Endothelial cell of umbilical vein (primary cell): Measurements from ENCODE around the gene TIMP4. TPM values are rescaled to one million over a fixed set of nuclear protein-coding genes. Genes with fewer than 3 reads are reported as not detected.

Experiments
- BruUV-seq: library from RNA; stranded (reverse); fragments of 400-500 nt; replicated peaks from 2 replicates; lab custom pipeline; 2021; lab: Mats Ljungman, UMichigan
- CTCF ChIA-PET: fragments of 300-600, 350-600 bp; sonication (Branson Sonifier 250); formaldehyde crosslinking; loops from one replicate; lab custom pipeline; 2021; ENCODE audit warnings: antibody characterized with exemption, inconsistent platforms; lab: Charles Lee
- POLR2A ChIA-PET: fragments of 300-600, 350-600 bp; sonication (Branson Sonifier 250); formaldehyde crosslinking; loops from one replicate; lab custom pipeline; 2021; ENCODE audit warnings: antibody characterized with exemption, inconsistent platforms; lab: Charles Lee
- DNase-seq: peaks from one replicate; pipeline ENCODE4 v3.0.0-alpha.2; 2011; ENCODE audit warnings: low read depth, low spot score
- FAIRE-seq: peaks from 2 replicates; lab custom pipeline; 2011; peaks lifted over from hg19 to GRCh38; lab: Jason Lieb, UNC
- H2AFZ ChIP-seq: 2 replicates; pipeline ENCODE4 v1.6.0; 2012; ENCODE audit warnings: low read depth, low read length, control low read depth, inconsistent platforms
- H3K27ac ChIP-seq: 2 replicates; pipeline ENCODE4 v1.5.1; 2011; ENCODE audit warnings: low read depth, mild to moderate bottlenecking, control low read depth, low read length, moderate library complexity; ENCODE audit not compliant: insufficient read depth
- H3K27me3 ChIP-seq, 2 experiments: 2 replicates each; pipeline versions ENCODE4 v1.6.0 to v1.6.1; 2011; ENCODE audit warnings: low read length in 2 of 2, mixed read lengths in 1 of 2; ENCODE audit not compliant: control insufficient read depth in 2 of 2, insufficient read depth in 2 of 2
- H3K36me3 ChIP-seq, 2 experiments: 2 replicates in 1 of 2; 3 replicates in 1 of 2; pipeline ENCODE4 v1.5.1; 2011; ENCODE audit warnings: low read length in 2 of 2, mild to moderate bottlenecking in 1 of 2, moderate library complexity in 1 of 2; ENCODE audit not compliant: control insufficient read depth in 2 of 2, insufficient read depth in 2 of 2; ENCODE audit errors: extremely low read depth in 1 of 2
- H3K4me1 ChIP-seq: 3 replicates; pipeline ENCODE4 v1.5.1; 2011; ENCODE audit warnings: mild to moderate bottlenecking, low read length; ENCODE audit not compliant: control insufficient read depth, insufficient read depth; ENCODE audit errors: extremely low read depth
- H3K4me2 ChIP-seq: 2 replicates; pipeline ENCODE4 v1.6.1; 2011; ENCODE audit warnings: low read length, control low read depth, mixed read lengths; ENCODE audit not compliant: insufficient read depth
- H3K4me3 ChIP-seq, 3 experiments: fragments of 200-600 bp in 1 of 3; sonication (generic), shearing (Covaris generic) in 1 of 3; replicated peaks in 1 of 3; 2 replicates each; pipeline ENCODE4 v1.5.1; 2011 to 2016; ENCODE audit warnings: control low read depth in 3 of 3, low read length in 3 of 3, mild to moderate bottlenecking in 2 of 3, inconsistent platforms in 1 of 3, low read depth in 1 of 3, moderate library complexity in 1 of 3; ENCODE audit not compliant: insufficient read depth in 1 of 3
- H3K79me2 ChIP-seq: 2 replicates; pipeline ENCODE4 v1.6.0; 2012; ENCODE audit warnings: low read length, inconsistent platforms; ENCODE audit not compliant: control insufficient read depth, insufficient read depth
- H3K9ac ChIP-seq: replicated peaks from 2 replicates; pipeline ENCODE3; 2011; ENCODE audit warnings: low read length, control low read depth; ENCODE audit not compliant: insufficient read depth; ENCODE audit errors: extremely low read depth
- H3K9me1 ChIP-seq: replicated peaks from 3 replicates; pipeline ENCODE4 v1.6.0; 2011; ENCODE audit warnings: mild to moderate bottlenecking, low read length; ENCODE audit not compliant: control insufficient read depth, insufficient read depth; ENCODE audit errors: extremely low read depth
- H3K9me3 ChIP-seq: replicated peaks from 2 replicates; pipeline ENCODE4 v1.5.1; 2012; ENCODE audit warnings: low read length, inconsistent platforms; ENCODE audit not compliant: control insufficient read depth, insufficient read depth
- H4K20me1 ChIP-seq: replicated peaks from 2 replicates; pipeline ENCODE3; 2011; ENCODE audit warnings: mild to moderate bottlenecking, low read length; ENCODE audit not compliant: control insufficient read depth, insufficient read depth; ENCODE audit errors: extremely low read depth
- EZH2 ChIP-seq: IDR thresholded peaks from 2 replicates; pipeline ENCODE4 v1.6.1; 2012; ENCODE audit warnings: borderline replicate concordance, low read depth, mild to moderate bottlenecking, moderate library complexity, low read length, inconsistent platforms; ENCODE audit not compliant: severe bottlenecking
- FOS ChIP-seq: IDR thresholded peaks from 2 replicates; pipeline ENCODE4 v1.6.1; 2011; ENCODE audit warnings: mild to moderate bottlenecking, low read length, moderate library complexity, borderline replicate concordance; ENCODE audit not compliant: insufficient read depth
- GATA2 ChIP-seq: IDR thresholded peaks from 2 replicates; pipeline ENCODE4 v1.7.0; 2011; ENCODE audit warnings: low read depth, mild to moderate bottlenecking, moderate library complexity, mixed read lengths, low read length; ENCODE audit not compliant: insufficient read length, insufficient read depth
- JUN ChIP-seq: IDR thresholded peaks from 2 replicates; pipeline ENCODE4 v1.6.1; 2011; ENCODE audit warnings: borderline replicate concordance, low read depth; ENCODE audit not compliant: insufficient read length, insufficient read depth
- MAX ChIP-seq: IDR thresholded peaks from 2 replicates; pipeline ENCODE4 v1.6.1; 2011; ENCODE audit not compliant: insufficient read depth, insufficient read length
- MYC ChIP-seq: IDR thresholded peaks from one replicate; pipeline ENCODE4 v1.6.1; 2011; ENCODE audit warnings: mild to moderate bottlenecking, low read depth, low read length
- POLR2A ChIP-seq: IDR thresholded peaks from 2 replicates; pipeline ENCODE4 v1.6.1; 2012; ENCODE audit warnings: low read depth, mild to moderate bottlenecking, control low read depth, low read length
- POLR2AphosphoS5 ChIP-seq: IDR thresholded peaks from 2 replicates; pipeline ENCODE4 v1.6.1; 2012; ENCODE audit warnings: low read depth, mild to moderate bottlenecking, control low read depth, low read length, moderate library complexity; ENCODE audit not compliant: insufficient read depth
- dilution Hi-C: fragments of 300-500 bp; cut with MboI; formaldehyde crosslinking; loops from one replicate; pipeline ENCODE4 v1.15.0; 2019; ENCODE audit warnings: low sequenced_read_pairs; ENCODE audit not compliant: extremely low pct_ligation_motif_present
- intact Hi-C: fragments of 100-400 bp; cut with micrococcal nuclease; formaldehyde crosslinking; loops from one replicate; pipeline ENCODE4 v1.10.0; 2022
- polyA plus RNA-seq, 4 experiments: library from polyadenylated mRNA; depleted of rRNA in 3 of 4; stranded (reverse) in 3 of 4; unstranded in 1 of 4; fragments of >200 nt; gene quantifications; 2 replicates each; pipeline versions ENCODE4 v1.2.1 to v1.2.3, GENCODE V29; 2011 to 2012; ENCODE audit warnings: missing spikeins in 1 of 4
- total RNA-seq: library from RNA; stranded (reverse); gene quantifications from 2 replicates; pipeline ENCODE4 v1.2.3, GENCODE V29; 2021
- TF ChIP-seq, protein P1 (sequence below), 2 donors: IDR thresholded peaks; 1 replicate in 1 of 2; 2 replicates in 1 of 2; pipeline ENCODE4 v1.5.1; 2011; ENCODE audit warnings: low read length in 2 of 2, mild to moderate bottlenecking in 2 of 2, moderate library complexity in 2 of 2, control low read depth in 1 of 2, inconsistent platforms in 1 of 2, low read depth in 1 of 2; ENCODE audit not compliant: insufficient read depth in 1 of 2; ENCODE audit errors: extremely low read depth in 1 of 2

Gene TIMP4
- total and polyA plus RNA-seq, 2 donors (not counting 3 experiments of a cell fraction or from before 2014, with no cell fraction given): 0.07 to 0.40 TPM

- Histone ChIP-seq H2AFZ (peak overlapping the region; percentile 15), H3K9me3 (no peaks in the 10 kb centered on the region), H3K4me3 (no peak overlapping the region), H3K4me1 (peaks cover 32% of the 10 kb centered on the region), H3K27me3 (no peaks in the 10 kb centered on the region), H3K4me2 (no peak overlapping the region), H3K9ac (no peak overlapping the region), H3K27ac (peak overlapping the region; percentile 70), H3K36me3 (no peaks in the 10 kb centered on the region), H3K79me2 (no peaks in the 10 kb centered on the region), H3K9me1 (no peaks in the 10 kb centered on the region), H4K20me1 (no peaks in the 10 kb centered on the region)
- ChIA-PET POLR2A (no interaction called here), CTCF (interaction anchor here (0.8 to 6.9 kb wide), 5 partner anchors 43 to 304 kb away, joined by 3 to 175 read pairs (median 4); partner anchors contain the start of gene TSEN2)
- TF ChIP-seq MYC (no peak), POLR2AphosphoS5 (no peak), JUN (no peak), FOS (no peak), GATA2 (no peak), EZH2 (no peak), MAX (no peak), POLR2A (no peak)
- TF ChIP-seq, protein P1, sequence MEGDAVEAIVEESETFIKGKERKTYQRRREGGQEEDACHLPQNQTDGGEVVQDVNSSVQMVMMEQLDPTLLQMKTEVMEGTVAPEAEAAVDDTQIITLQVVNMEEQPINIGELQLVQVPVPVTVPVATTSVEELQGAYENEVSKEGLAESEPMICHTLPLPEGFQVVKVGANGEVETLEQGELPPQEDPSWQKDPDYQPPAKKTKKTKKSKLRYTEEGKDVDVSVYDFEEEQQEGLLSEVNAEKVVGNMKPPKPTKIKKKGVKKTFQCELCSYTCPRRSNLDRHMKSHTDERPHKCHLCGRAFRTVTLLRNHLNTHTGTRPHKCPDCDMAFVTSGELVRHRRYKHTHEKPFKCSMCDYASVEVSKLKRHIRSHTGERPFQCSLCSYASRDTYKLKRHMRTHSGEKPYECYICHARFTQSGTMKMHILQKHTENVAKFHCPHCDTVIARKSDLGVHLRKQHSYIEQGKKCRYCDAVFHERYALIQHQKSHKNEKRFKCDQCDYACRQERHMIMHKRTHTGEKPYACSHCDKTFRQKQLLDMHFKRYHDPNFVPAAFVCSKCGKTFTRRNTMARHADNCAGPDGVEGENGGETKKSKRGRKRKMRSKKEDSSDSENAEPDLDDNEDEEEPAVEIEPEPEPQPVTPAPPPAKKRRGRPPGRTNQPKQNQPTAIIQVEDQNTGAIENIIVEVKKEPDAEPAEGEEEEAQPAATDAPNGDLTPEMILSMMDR (IDR thresholded peaks at IDR 0.05; ENCODE audit: extremely low read depth in 1 of 2, insufficient read depth in 1 of 2, low read depth in 1 of 2, low read length in 2 of 2): no peak
- FAIRE-seq: peak; percentile 26
- intact Hi-C loops: loop anchor here (1.0 kb wide), 1 partner anchor 13 kb away; no protein-coding TSS in a partner anchor
- no peak for DNase-seq
- dilution Hi-C loops: no loop called here
- BruUV-seq: no TSS peak
Measured at GRCh38 chr3:12180631-12181030, 21.9 kb upstream of the TIMP4 start.
